Measurements from ENCODE around the gene SPATS1.

GRCh38 chr6:44353336-44353735, 10.9 kb downstream of the SPATS1 start:
- TF ChIP-seq GATA3 (IDR thresholded peaks at IDR 0.05; ENCODE audit: low read depth, low read length) (no peak), GATA2 (IDR thresholded peaks at IDR 0.05; ENCODE audit: low read depth, low read length) (no peak)
